ENCODE measurements around the gene IFIT5. TPM values are rescaled to one million over a fixed set of nuclear protein-coding genes. Genes with fewer than 3 reads are reported as not detected.
"Not testable (repeated sequence)": the region's sequence is repeated elsewhere in the genome, so short reads cannot be mapped to it uniquely, and the experiment has no call there.

Gene IFIT5
- total and polyA plus RNA-seq, 5 experiments from 2014 or later = 9.0 to 23.4 (median 10.6) TPM

GRCh38 chr10:89382757-89383156 is 31.6 kb upstream of the IFIT5 start:
- ATAC-seq (no peak), DNase-seq (no peak)
- no peaks in the 10 kb centered on the region for H3K9me3 Mint-ChIP-seq
- POLR2A ChIA-PET = no interaction called here
- no peak overlapping the region for H3K27ac Mint-ChIP-seq
- peaks cover 0 to 3% (median 0%) of the 10 kb centered on the region in 5 donors for H3K27me3 Mint-ChIP-seq
- peaks cover 0 to 18% (median 0%) of the 10 kb centered on the region in 4 donors for H3K4me1 Mint-ChIP-seq
- no peak overlapping the region for H3K4me3 Mint-ChIP-seq
- no peaks in the 10 kb centered on the region for H3K36me3 Mint-ChIP-seq

GRCh38 chr10:89384474-89385340 is 29.7 kb upstream of the IFIT5 start:
- no peak for ATAC-seq
- Mint-ChIP-seq H3K36me3 (no peaks in the 10 kb centered on the region), H3K9me3 (no peaks in the 10 kb centered on the region), H3K4me1 (peaks cover 0 to 18% (median 0%) of the 10 kb centered on the region in 4 donors), H3K27me3 (peaks cover 0 to 3% (median 0%) of the 10 kb centered on the region in 5 donors), H3K4me3 (no peak overlapping the region), H3K27ac (no peak overlapping the region)
- DNase-seq = no peak
- POLR2A ChIA-PET = no interaction called here

- peaks cover 0 to 2% (median 0%) of the 10 kb centered on the region in 5 donors for H3K27me3 Mint-ChIP-seq
- H3K36me3 Mint-ChIP-seq = no peaks in the 10 kb centered on the region
- no peak for DNase-seq
- no peak overlapping the region for H3K4me3 Mint-ChIP-seq
- POLR2A ChIA-PET = interaction anchor here (1.4 kb wide), 1 partner anchor 26 kb away, joined by 4 read pairs; the partner anchor contains the start of gene IFIT5
- ATAC-seq = no peak
- H3K27ac Mint-ChIP-seq = peak overlapping the region in 2 of 10 donors; percentile 29 to 50
- no peaks in the 10 kb centered on the region for H3K9me3 Mint-ChIP-seq
- H3K4me1 Mint-ChIP-seq = peaks cover 5 to 38% (median 17%) of the 10 kb centered on the region in 4 donors
Measured at GRCh38 chr10:89388806-89389205, 25.6 kb upstream of the IFIT5 start.

- Mint-ChIP-seq H3K4me3 (no peak overlapping the region), H3K27me3 (peaks cover 0 to 2% (median 0%) of the 10 kb centered on the region in 5 donors), H3K36me3 (no peaks in the 10 kb centered on the region), H3K4me1 (peaks cover 5 to 38% (median 20%) of the 10 kb centered on the region in 4 donors), H3K27ac (peak overlapping the region in 1 of 10 donors; percentile 34), H3K9me3 (no peaks in the 10 kb centered on the region)
- POLR2A ChIA-PET = interaction anchor here (1.4 kb wide), 1 partner anchor 25 kb away, joined by 4 read pairs; the partner anchor contains the start of gene IFIT5
- peak in 2 of 10 donors; percentile 29 to 30 for DNase-seq
- no peak for ATAC-seq
Measured at GRCh38 chr10:89389254-89389653, 25.1 kb upstream of the IFIT5 start.

DNA sequence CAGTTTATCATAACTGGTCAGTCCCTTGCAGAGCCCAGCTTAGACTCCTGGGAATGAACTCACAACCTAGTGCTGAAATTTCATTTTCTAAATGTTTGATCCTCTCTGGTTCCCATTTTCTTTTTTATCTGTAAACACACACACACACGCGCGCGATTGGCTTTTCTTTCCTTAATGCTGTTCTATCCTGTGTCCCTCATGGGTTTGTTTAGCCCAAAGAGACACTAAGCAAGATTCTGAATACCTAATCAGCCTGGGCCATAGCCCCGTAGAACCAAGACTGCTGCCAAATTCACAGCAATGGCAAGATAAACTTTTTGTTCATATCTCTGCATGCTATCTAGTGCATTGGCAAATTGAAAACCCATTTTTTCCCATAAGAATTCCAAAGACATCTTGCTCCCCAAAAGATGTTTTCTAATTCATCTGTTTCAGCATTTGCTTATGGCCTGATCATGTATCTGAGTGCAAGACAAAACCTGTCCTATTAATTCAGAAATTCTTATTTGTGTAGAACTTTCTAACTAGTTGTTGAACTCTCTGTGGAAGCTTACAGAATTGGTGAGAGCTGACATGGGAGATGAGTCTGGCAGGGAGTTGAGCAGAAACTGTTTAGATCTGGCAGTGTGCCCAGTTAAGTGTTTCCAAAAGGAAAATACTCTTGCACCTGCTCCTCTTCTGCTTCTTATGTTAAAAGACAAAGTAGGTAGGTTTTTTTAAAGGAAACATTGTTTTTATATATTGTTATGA is 23.7 kb upstream of the IFIT5 start:
- peak overlapping the region in 8 of 10 donors; percentile 10 to 82 (median 56) for H3K27ac Mint-ChIP-seq
- DNase-seq = no peak
- ATAC-seq = no peak
- no peaks in the 10 kb centered on the region for H3K9me3 Mint-ChIP-seq
- peaks cover 0 to 2% (median 0%) of the 10 kb centered on the region in 5 donors for H3K27me3 Mint-ChIP-seq
- H3K4me3 Mint-ChIP-seq = peak overlapping the region in 3 of 10 donors; percentile 38 to 57 (median 39)
- H3K4me1 Mint-ChIP-seq = peaks cover 10 to 37% (median 28%) of the 10 kb centered on the region in 4 donors
- POLR2A ChIA-PET = interaction anchor here (2.8 to 4.4 kb wide), 2 partner anchors 23 to 139 kb away, joined by 19 to 70 read pairs; partner anchors contain the start of genes IFIT5 and LIPA
- H3K36me3 Mint-ChIP-seq = peaks cover 0 to 6% (median 0%) of the 10 kb centered on the region in 3 donors

- ATAC-seq, H3K27me3 Mint-ChIP-seq, H3K9me3 Mint-ChIP-seq, DNase-seq: not testable (repeated sequence)
- Mint-ChIP-seq H3K27ac (peak overlapping the region in 7 of 10 donors; percentile 35 to 99 (median 82)), H3K4me3 (peak overlapping the region in 4 of 10 donors; percentile 34 to 86 (median 48)), H3K36me3 (peaks cover 0 to 12% (median 0%) of the 10 kb centered on the region in 3 donors), H3K4me1 (peaks cover 10 to 41% (median 28%) of the 10 kb centered on the region in 4 donors)
- POLR2A ChIA-PET = interaction anchor here (2.8 to 4.4 kb wide), 2 partner anchors 22 to 140 kb away, joined by 19 to 70 read pairs; partner anchors contain the start of genes IFIT5 and LIPA
Measured at GRCh38 chr10:89391226-89391576, 23.2 kb upstream of the IFIT5 start.

GRCh38 chr10:89391907-89392756 is 22.2 kb upstream of the IFIT5 start, which contains the start of gene IFIT1:
Gene IFIT1 (plus strand): TSS chr10:89392623. CDS start chr10:89392713, 90 bp downstream.
- peak; percentile 95 for ATAC-seq
- peaks cover 0 to 20% (median 0%) of the 10 kb centered on the region in 3 donors for H3K36me3 Mint-ChIP-seq
- DNase-seq = peak; percentile 12 to 81 (median 46)
- H3K27me3 Mint-ChIP-seq = no peaks in the 10 kb centered on the region
- H3K4me3 Mint-ChIP-seq = peak within 1 kb of the TSS; percentile 86 to 95 (median 88)
- H3K27ac Mint-ChIP-seq = peak within 1 kb of the TSS; percentile 87 to 99 (median 91)
- peaks cover 12 to 50% (median 30%) of the 10 kb centered on the region in 4 donors for H3K4me1 Mint-ChIP-seq
- H3K9me3 Mint-ChIP-seq = peaks cover 0 to 1% (median 0%) of the 10 kb centered on the region in 9 donors
- POLR2A ChIA-PET = interaction anchor here (0.9 to 4.4 kb wide), 6 partner anchors 11 to 140 kb away, joined by 4 to 70 read pairs (median 8); partner anchors contain the start of genes IFIT2, IFIT5 and LIPA

- H3K36me3 Mint-ChIP-seq = peaks cover 0 to 26% (median 1%) of the 10 kb centered on the region in 3 donors
- POLR2A ChIA-PET = interaction anchor here (1.0 to 4.4 kb wide), 6 partner anchors 10 to 141 kb away, joined by 3 to 70 read pairs (median 8); partner anchors contain the start of genes IFIT2, IFIT5 and LIPA
- peak in 2 of 10 donors; percentile 10 to 18 for DNase-seq
- peak overlapping the region; percentile 87 to 99 (median 91) for H3K27ac Mint-ChIP-seq
- ATAC-seq = peak; percentile 34 to 48
- peaks cover 13 to 58% (median 32%) of the 10 kb centered on the region in 4 donors for H3K4me1 Mint-ChIP-seq
- H3K9me3 Mint-ChIP-seq = peaks cover 0 to 1% (median 0%) of the 10 kb centered on the region in 9 donors
- H3K27me3 Mint-ChIP-seq = no peaks in the 10 kb centered on the region
- peak overlapping the region; percentile 86 to 95 (median 88) for H3K4me3 Mint-ChIP-seq
Measured at GRCh38 chr10:89392974-89393373, 21.4 kb upstream of the IFIT5 start.

GRCh38 chr10:89393898-89394297 is 20.5 kb upstream of the IFIT5 start:
- Mint-ChIP-seq H3K4me3 (peak overlapping the region in 7 of 10 donors; percentile 16 to 95 (median 88)), H3K9me3 (peaks cover 0 to 3% (median 0%) of the 10 kb centered on the region in 9 donors), H3K27me3 (no peaks in the 10 kb centered on the region), H3K27ac (peak overlapping the region in 3 of 10 donors; percentile 88 to 90 (median 90)), H3K4me1 (peaks cover 15 to 67% (median 40%) of the 10 kb centered on the region in 4 donors), H3K36me3 (peaks cover 0 to 35% (median 2%) of the 10 kb centered on the region in 3 donors)
- DNase-seq = no peak
- POLR2A ChIA-PET = interaction anchor here (1.5 to 4.4 kb wide), 3 partner anchors 9 to 90 kb away, joined by 3 to 70 read pairs (median 4); partner anchors contain the start of gene IFIT5
- no peak for ATAC-seq

DNA sequence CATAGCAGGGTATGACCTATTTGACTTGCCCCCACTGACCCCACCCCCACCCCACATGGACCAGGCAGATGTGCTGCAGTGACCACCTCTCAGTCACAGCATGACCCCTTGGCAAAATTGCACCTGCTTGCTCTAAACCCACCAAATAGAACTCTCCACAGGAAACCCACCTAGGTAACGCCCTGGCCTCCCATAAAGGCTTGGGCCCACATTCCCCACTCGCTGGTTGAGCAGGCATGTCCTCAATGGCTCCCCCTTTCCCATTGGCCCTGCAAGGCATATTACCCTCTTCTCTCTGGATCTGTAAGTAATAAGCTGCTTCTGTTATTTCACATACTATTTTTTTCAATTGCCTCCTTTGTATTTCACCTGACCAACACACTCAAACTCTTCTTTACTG is 19.2 kb upstream of the IFIT5 start:
- Mint-ChIP-seq H3K4me1 (peaks cover 15 to 79% (median 44%) of the 10 kb centered on the region in 4 donors), H3K27ac (peak overlapping the region in 7 of 10 donors; percentile 3 to 61 (median 43))

More for the DNA sequence above, 19.2 kb upstream of the IFIT5 start:
- DNase-seq (no peak), ATAC-seq (no peak)
- POLR2A ChIA-PET = no interaction called here
- peaks cover 0 to 44% (median 2%) of the 10 kb centered on the region in 3 donors for H3K36me3 Mint-ChIP-seq
- H3K4me3 Mint-ChIP-seq = peak overlapping the region in 7 of 10 donors; percentile 2 to 79 (median 47)
- H3K9me3 Mint-ChIP-seq = peaks cover 0 to 3% (median 0%) of the 10 kb centered on the region in 9 donors
- H3K27me3 Mint-ChIP-seq = no peaks in the 10 kb centered on the region
